Measurements from ENCODE around the gene STK11IP. TPM values are rescaled to one million over a fixed set of nuclear protein-coding genes. Genes with fewer than 3 reads are reported as not detected.

The STK11IP gene
- total RNA-seq, 1 experiment from 2014 or later: 29.3 TPM

DNA sequence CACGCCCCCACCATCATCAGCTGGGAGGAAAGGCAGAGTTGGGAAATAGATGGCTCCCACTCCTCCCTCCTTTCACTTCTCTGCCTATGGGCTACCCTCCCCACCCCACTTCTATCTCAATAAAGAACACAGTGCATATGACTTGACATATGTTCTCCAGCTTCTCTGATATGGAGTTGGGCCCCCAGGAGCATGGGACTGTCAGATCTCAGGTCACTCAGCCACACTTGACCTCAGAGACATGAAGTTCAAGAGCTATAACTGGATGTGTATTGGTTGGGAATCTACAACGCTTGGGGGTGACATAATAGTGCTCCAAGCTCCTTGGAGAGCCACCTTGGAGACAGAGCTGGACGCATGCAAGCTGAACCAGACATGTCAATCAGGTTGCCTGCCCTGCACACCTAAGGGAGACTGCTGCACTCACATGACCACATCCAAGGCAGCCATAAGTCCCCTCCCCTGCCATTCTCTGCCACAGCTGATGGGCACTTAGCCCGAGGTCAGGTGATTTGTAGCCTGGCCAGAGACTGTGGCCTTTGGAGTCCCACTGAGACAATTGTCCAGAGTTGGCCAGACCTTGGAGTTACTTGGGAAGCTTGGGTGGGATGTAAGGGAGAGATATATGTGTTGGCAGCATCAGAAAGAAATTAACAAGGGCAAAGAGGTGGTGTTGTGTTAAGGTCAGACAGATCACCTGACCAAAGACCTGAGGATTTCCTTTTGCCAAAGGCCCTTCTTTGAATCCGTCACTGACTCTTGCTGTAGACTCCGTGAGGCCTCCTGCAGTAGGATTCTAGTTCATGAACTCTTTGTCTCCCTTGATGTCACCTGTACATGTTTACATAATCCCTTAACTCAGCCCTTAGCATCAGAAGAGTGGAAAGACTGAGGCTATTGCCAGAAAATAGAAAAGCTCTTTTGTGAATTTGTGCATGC, 21.8 kb upstream of the STK11IP start:
- Mint-ChIP-seq H3K4me1 (ENCODE audit: low read depth, unreplicated experiment) (peaks cover 21% of the 10 kb centered on the region), H3K4me3 (ENCODE audit: low read depth, unreplicated experiment) (no peak overlapping the region), H3K9me3 (ENCODE audit: low read depth, unreplicated experiment) (no peaks in the 10 kb centered on the region), H3K27me3 (ENCODE audit: unreplicated experiment) (peaks cover 8% of the 10 kb centered on the region), H3K27ac (ENCODE audit: unreplicated experiment) (no peak overlapping the region), H3K36me3 (ENCODE audit: insufficient read depth, unreplicated experiment) (peaks cover 27% of the 10 kb centered on the region)
- intact Hi-C loops (cut with micrococcal nuclease; ENCODE audit: unreplicated experiment): no loop called here
- DNase-seq: no peak
- no TSS peak for BruUV-seq (replicated peaks)
- CTCF ChIA-PET: no interaction called here
- no peak for TF ChIP-seq CTCF (IDR thresholded peaks at IDR 0.05; ENCODE audit: unreplicated experiment)

- CTCF ChIA-PET: interaction anchor here (1.2 kb wide), 1 partner anchor 20 kb away, joined by 4 read pairs; the partner anchor contains the start of gene STK11IP
- no peak for TF ChIP-seq CTCF (IDR thresholded peaks at IDR 0.05; ENCODE audit: unreplicated experiment)
- peaks cover 18% of the 10 kb centered on the region for H3K36me3 Mint-ChIP-seq (ENCODE audit: insufficient read depth, unreplicated experiment)
- no peak overlapping the region for H3K27ac Mint-ChIP-seq (ENCODE audit: unreplicated experiment)
- peaks cover 17% of the 10 kb centered on the region for H3K4me1 Mint-ChIP-seq (ENCODE audit: low read depth, unreplicated experiment)
- peak; percentile 83 for DNase-seq
- H3K9me3 Mint-ChIP-seq (ENCODE audit: low read depth, unreplicated experiment): no peaks in the 10 kb centered on the region
- peaks cover 8% of the 10 kb centered on the region for H3K27me3 Mint-ChIP-seq (ENCODE audit: unreplicated experiment)
- BruUV-seq (replicated peaks): no TSS peak
- intact Hi-C loops (cut with micrococcal nuclease; ENCODE audit: unreplicated experiment): loop anchor here (1.0 kb wide), 1 partner anchor 21 kb away; the partner anchor contains the start of gene STK11IP
- peak overlapping the region; percentile 51 for H3K4me3 Mint-ChIP-seq (ENCODE audit: low read depth, unreplicated experiment)
These were observed 20.9 kb upstream of the STK11IP start for GRCh38 chr2:219576505-219577388.

GRCh38 chr2:219578811-219579613, 18.6 kb upstream of the STK11IP start:
- Mint-ChIP-seq H3K27me3 (ENCODE audit: unreplicated experiment) (peaks cover 8% of the 10 kb centered on the region), H3K9me3 (ENCODE audit: low read depth, unreplicated experiment) (no peaks in the 10 kb centered on the region), H3K36me3 (ENCODE audit: insufficient read depth, unreplicated experiment) (peaks cover 8% of the 10 kb centered on the region), H3K4me3 (ENCODE audit: low read depth, unreplicated experiment) (no peak overlapping the region), H3K27ac (ENCODE audit: unreplicated experiment) (no peak overlapping the region), H3K4me1 (ENCODE audit: low read depth, unreplicated experiment) (peaks cover 12% of the 10 kb centered on the region)
- no peak for DNase-seq
- BruUV-seq (replicated peaks): no TSS peak
- TF ChIP-seq CTCF (IDR thresholded peaks at IDR 0.05; ENCODE audit: unreplicated experiment): no peak
- CTCF ChIA-PET: no interaction called here
- intact Hi-C loops (cut with micrococcal nuclease; ENCODE audit: unreplicated experiment): no loop called here

GRCh38 chr2:219581346-219581745, 16.3 kb upstream of the STK11IP start:
- CTCF ChIA-PET: no interaction called here
- TF ChIP-seq CTCF (IDR thresholded peaks at IDR 0.05; ENCODE audit: unreplicated experiment): no peak
- no peak overlapping the region for H3K27ac Mint-ChIP-seq (ENCODE audit: unreplicated experiment)
- intact Hi-C loops (cut with micrococcal nuclease; ENCODE audit: unreplicated experiment): no loop called here
- no peak for DNase-seq
- H3K4me1 Mint-ChIP-seq (ENCODE audit: low read depth, unreplicated experiment): peaks cover 12% of the 10 kb centered on the region
- H3K36me3 Mint-ChIP-seq (ENCODE audit: insufficient read depth, unreplicated experiment): peaks cover 8% of the 10 kb centered on the region
- H3K4me3 Mint-ChIP-seq (ENCODE audit: low read depth, unreplicated experiment): no peak overlapping the region
- BruUV-seq (replicated peaks): no TSS peak
- H3K27me3 Mint-ChIP-seq (ENCODE audit: unreplicated experiment): no peaks in the 10 kb centered on the region
- H3K9me3 Mint-ChIP-seq (ENCODE audit: low read depth, unreplicated experiment): no peaks in the 10 kb centered on the region
